ENCODE measurements around the gene WWOX. TPM values are rescaled to one million over a fixed set of nuclear protein-coding genes. Genes with fewer than 3 reads are reported as not detected.

WWOX gene
- total and polyA plus RNA-seq, 2 experiments from 2014 or later: 17.0 to 39.8 TPM

DNA sequence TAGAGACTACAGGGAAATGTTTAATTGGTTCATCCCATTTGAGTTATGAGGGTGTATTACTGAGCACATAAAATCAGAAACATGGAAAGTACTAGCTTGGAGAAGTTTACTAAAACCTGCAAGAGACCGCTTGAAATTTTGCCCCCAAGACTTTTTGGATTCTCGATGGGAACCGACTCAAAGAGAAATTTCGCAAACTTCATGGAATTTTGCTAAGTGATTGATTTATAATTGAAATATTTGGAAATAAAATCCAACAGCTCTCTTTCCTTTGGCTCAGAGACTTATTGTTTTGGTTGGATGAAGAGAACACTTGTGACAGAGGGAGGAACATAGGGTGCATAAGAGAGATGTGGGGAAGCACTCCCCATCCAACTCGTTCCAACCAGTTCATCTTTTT lies 574.4 kb downstream of the WWOX start:
- WGBS (ENCODE audit: low lambda C conversion rate, missing lambda C conversion rate): 95% methylated on average over 5 of the region's 5 CpGs

DNA sequence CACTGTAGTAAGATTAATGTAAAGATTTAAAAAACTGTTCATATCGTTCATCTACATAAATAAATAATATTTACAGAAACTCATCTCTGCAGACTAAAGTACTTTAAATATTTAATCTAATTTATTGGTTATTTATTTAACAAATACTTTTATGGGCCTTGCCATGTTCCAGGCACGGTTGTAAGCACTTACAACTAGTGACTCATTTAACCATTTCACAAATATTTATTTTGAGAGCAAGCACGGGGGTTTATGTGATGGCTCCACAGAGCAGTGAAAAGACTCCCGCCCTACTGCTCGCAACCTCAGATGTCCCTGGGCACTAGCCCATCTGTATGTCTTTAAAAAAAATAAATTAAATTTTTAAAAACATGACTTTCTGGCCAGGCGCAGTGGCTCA lies 575.9 kb downstream of the WWOX start:
- Histone ChIP-seq H3K4me3 (no peak overlapping the region), H3K27ac (no peak overlapping the region), H3K9me2 (replicated peaks; ENCODE audit: insufficient read depth) (no peaks in the 10 kb centered on the region), H3K4me2 (no peak overlapping the region), H3K79me2 (no peaks in the 10 kb centered on the region), H3K4me1 (ENCODE audit: insufficient read depth) (peaks cover 23% of the 10 kb centered on the region), H3K36me3 (replicated peaks; ENCODE audit: insufficient read depth, low read depth) (no peaks in the 10 kb centered on the region), H3K9me3 (ENCODE audit: low read depth) (no peaks in the 10 kb centered on the region), H3K27me3 (no peaks in the 10 kb centered on the region), H4K20me1 (ENCODE audit: insufficient read depth, poor library complexity, severe bottlenecking) (no peaks in the 10 kb centered on the region), H2AFZ (no peak overlapping the region)
- DNase-seq (ENCODE audit: low spot score): peak; percentile 31
- TF ChIP-seq, protein P1, sequence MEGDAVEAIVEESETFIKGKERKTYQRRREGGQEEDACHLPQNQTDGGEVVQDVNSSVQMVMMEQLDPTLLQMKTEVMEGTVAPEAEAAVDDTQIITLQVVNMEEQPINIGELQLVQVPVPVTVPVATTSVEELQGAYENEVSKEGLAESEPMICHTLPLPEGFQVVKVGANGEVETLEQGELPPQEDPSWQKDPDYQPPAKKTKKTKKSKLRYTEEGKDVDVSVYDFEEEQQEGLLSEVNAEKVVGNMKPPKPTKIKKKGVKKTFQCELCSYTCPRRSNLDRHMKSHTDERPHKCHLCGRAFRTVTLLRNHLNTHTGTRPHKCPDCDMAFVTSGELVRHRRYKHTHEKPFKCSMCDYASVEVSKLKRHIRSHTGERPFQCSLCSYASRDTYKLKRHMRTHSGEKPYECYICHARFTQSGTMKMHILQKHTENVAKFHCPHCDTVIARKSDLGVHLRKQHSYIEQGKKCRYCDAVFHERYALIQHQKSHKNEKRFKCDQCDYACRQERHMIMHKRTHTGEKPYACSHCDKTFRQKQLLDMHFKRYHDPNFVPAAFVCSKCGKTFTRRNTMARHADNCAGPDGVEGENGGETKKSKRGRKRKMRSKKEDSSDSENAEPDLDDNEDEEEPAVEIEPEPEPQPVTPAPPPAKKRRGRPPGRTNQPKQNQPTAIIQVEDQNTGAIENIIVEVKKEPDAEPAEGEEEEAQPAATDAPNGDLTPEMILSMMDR (IDR thresholded peaks at IDR 0.05; ENCODE audit: poor library complexity): no peak
- no peak for TF ChIP-seq EZH2 (IDR thresholded peaks at IDR 0.05; ENCODE audit: borderline replicate concordance)
- TF ChIP-seq EZH2phosphoT487 (IDR thresholded peaks at IDR 0.05; ENCODE audit: low read depth, severe bottlenecking, unreplicated experiment): no peak
- 33% methylated on average over 6 of the region's 6 CpGs for WGBS (ENCODE audit: low lambda C conversion rate, missing lambda C conversion rate)

More for the DNA sequence above, 574.4 kb downstream of the WWOX start:
- Histone ChIP-seq H3K27ac (no peak overlapping the region), H3K36me3 (replicated peaks; ENCODE audit: insufficient read depth, low read depth) (no peaks in the 10 kb centered on the region), H3K4me1 (ENCODE audit: insufficient read depth) (peaks cover 23% of the 10 kb centered on the region), H3K4me3 (no peak overlapping the region), H3K27me3 (no peaks in the 10 kb centered on the region), H3K9me2 (replicated peaks; ENCODE audit: insufficient read depth) (no peaks in the 10 kb centered on the region), H3K4me2 (no peak overlapping the region), H2AFZ (no peak overlapping the region), H4K20me1 (ENCODE audit: insufficient read depth, poor library complexity, severe bottlenecking) (no peaks in the 10 kb centered on the region), H3K9me3 (ENCODE audit: low read depth) (no peaks in the 10 kb centered on the region), H3K79me2 (no peaks in the 10 kb centered on the region)
- TF ChIP-seq EZH2phosphoT487 (IDR thresholded peaks at IDR 0.05; ENCODE audit: low read depth, severe bottlenecking, unreplicated experiment) (no peak), EZH2 (IDR thresholded peaks at IDR 0.05; ENCODE audit: borderline replicate concordance) (no peak)
- TF ChIP-seq, protein P1 (IDR thresholded peaks at IDR 0.05; ENCODE audit: poor library complexity): no peak
- DNase-seq (ENCODE audit: low spot score): no peak

DNA sequence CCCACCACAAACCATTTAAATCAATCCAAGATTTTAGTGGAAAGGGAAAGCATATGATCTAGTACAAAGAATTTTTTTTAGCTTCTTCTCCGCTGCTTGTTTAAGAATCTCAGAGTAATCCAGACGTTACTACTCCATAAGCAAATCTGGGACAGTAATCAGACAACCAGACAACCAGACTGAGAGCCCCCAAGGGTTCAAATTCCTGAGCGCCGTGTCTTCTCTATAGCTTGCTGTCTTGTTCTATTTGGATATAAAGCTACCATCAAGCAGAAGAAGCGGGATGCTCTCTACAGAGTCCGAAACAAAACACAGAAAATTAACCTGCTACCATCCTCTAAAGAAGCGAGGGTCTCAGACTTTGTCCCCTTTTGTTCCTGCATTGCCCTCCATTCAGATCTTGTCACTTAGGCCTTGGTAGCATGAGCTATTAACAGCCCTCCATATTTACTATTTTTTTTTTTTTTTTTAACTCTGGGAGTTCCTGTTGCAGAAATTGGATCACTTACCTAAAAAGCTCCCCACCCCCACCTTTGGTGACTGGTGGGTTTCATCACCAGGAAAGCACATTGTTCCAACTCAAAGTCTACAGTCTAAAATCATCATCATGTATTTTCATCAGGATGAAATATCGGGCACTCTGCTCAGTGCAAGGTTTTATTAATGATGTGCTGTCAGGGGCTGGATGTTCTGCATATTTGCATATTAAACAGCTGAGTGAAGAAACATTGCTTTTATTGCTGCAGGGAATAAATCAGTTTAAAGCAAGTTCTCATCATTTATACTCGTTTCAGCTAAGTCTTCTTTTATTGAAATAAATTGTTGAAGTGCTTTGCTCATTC lies 576.7 kb downstream of the WWOX start:
- WGBS (ENCODE audit: low lambda C conversion rate, missing lambda C conversion rate): 69% methylated on average over 9 of the region's 9 CpGs
- Histone ChIP-seq H3K27me3 (no peaks in the 10 kb centered on the region), H3K4me1 (ENCODE audit: insufficient read depth) (peaks cover 23% of the 10 kb centered on the region)

More for the DNA sequence above, 576.7 kb downstream of the WWOX start:
- Histone ChIP-seq H3K4me2 (peak overlapping the region; percentile 5), H2AFZ (no peak overlapping the region), H4K20me1 (ENCODE audit: insufficient read depth, poor library complexity, severe bottlenecking) (no peaks in the 10 kb centered on the region), H3K27ac (no peak overlapping the region), H3K9me2 (replicated peaks; ENCODE audit: insufficient read depth) (no peaks in the 10 kb centered on the region), H3K4me3 (no peak overlapping the region), H3K79me2 (no peaks in the 10 kb centered on the region), H3K9me3 (ENCODE audit: low read depth) (no peaks in the 10 kb centered on the region), H3K36me3 (replicated peaks; ENCODE audit: insufficient read depth, low read depth) (no peaks in the 10 kb centered on the region)
- DNase-seq (ENCODE audit: low spot score): no peak
- no peak for TF ChIP-seq EZH2 (IDR thresholded peaks at IDR 0.05; ENCODE audit: borderline replicate concordance)
- no peak for TF ChIP-seq EZH2phosphoT487 (IDR thresholded peaks at IDR 0.05; ENCODE audit: low read depth, severe bottlenecking, unreplicated experiment)
- TF ChIP-seq, protein P1 (IDR thresholded peaks at IDR 0.05; ENCODE audit: poor library complexity): no peak

Data from hepatocyte (in vitro differentiated cells).